Tibial nerve (tissue), 4 donors: ENCODE results near the gene DEK. TPM values are rescaled to one million over a fixed set of nuclear protein-coding genes. Genes with fewer than 3 reads are reported as not detected.
"Not testable (repeated sequence)": the region's sequence is repeated elsewhere in the genome, so short reads cannot be mapped to it uniquely, and the experiment has no call there.

ENCODE experiments used
- DNase-seq, 2 donors: peaks; one replicate each; pipeline ENCODE4 v3.0.0-alpha.2; 2019; ENCODE audit warnings: low spot score in 2 of 2
- H3K27ac ChIP-seq, 4 donors: fragments of 200-600 bp; sonication (generic) in 3 of 4; one replicate each; pipeline ENCODE4 v1.5.1; 2017 to 2019; ENCODE audit warnings: mild to moderate bottlenecking in 1 of 4
- H3K27me3 ChIP-seq, 2 donors: fragments of 200-600 bp; sonication (generic) in 1 of 2; one replicate each; pipeline versions ENCODE4 v1.5.1 to v1.6.0; 2017 to 2019
- H3K36me3 ChIP-seq, 3 donors: fragments of 200-600 bp; sonication (generic); one replicate each; pipeline ENCODE4 v1.5.1; 2018 to 2019
- H3K4me1 ChIP-seq, 4 donors: fragments of 200-600 bp; sonication (generic) in 3 of 4; one replicate each; pipeline ENCODE4 v1.5.1; 2017 to 2019
- H3K4me3 ChIP-seq, 4 donors: fragments of 200-600 bp; sonication (generic) in 3 of 4; one replicate each; pipeline ENCODE4 v1.5.1; 2017 to 2019; ENCODE audit warnings: mild to moderate bottlenecking in 1 of 4, moderate library complexity in 1 of 4
- H3K9me3 ChIP-seq, 4 donors: fragments of 200-600 bp; sonication (generic) in 3 of 4; one replicate each; pipeline ENCODE4 v1.5.1; 2017 to 2019
- CTCF ChIP-seq, 5 experiments: fragments of 200-600 bp in 3 of 5; fragments of 450-650 bp in 2 of 5; sonication (generic) in 3 of 5; IDR thresholded peaks; one replicate each; pipeline ENCODE4 v1.5.1; 2016 to 2019; ENCODE audit warnings: antibody characterized with exemption in 5 of 5, mild to moderate bottlenecking in 3 of 5, moderate library complexity in 2 of 5
- EP300 ChIP-seq, 2 donors: sonication (generic); formaldehyde crosslinking; IDR thresholded peaks; one replicate each; pipeline ENCODE4 v1.6.1; 2017; ENCODE audit warnings: antibody characterized with exemption in 2 of 2, mild to moderate bottlenecking in 1 of 2
- POLR2A ChIP-seq, 2 donors: fragments of 450-650 bp; IDR thresholded peaks; one replicate each; pipeline ENCODE4 v1.6.1; 2017; ENCODE audit warnings: antibody characterized with exemption in 2 of 2, mild to moderate bottlenecking in 2 of 2, moderate library complexity in 2 of 2
- WGBS, 2 donors: methylation state at CpG; one replicate each; pipeline ENCODE4 v1.1.5; 2018; 5-methylcytosine and 5-hydroxymethylcytosine counted together
- total RNA-seq, 4 donors: library from RNA; depleted of rRNA; stranded (reverse); fragments of >200 nt; gene quantifications; one replicate each; pipeline ENCODE4 v1.1.0, GENCODE V29; 2016

Gene DEK
- total RNA-seq, 4 donors from 2014 or later, result 112 to 147 (median 123) TPM

GRCh38 chr6:18228590-18228989, 35.7 kb downstream of the DEK start:
- not testable (repeated sequence) for H3K27me3 ChIP-seq, H3K27ac ChIP-seq, H3K4me1 ChIP-seq, H3K4me3 ChIP-seq, DNase-seq
- H3K9me3 ChIP-seq, result peaks cover 0 to 49% (median 10%) of the 10 kb centered on the region in 4 donors
- WGBS, 2 donors, result 96 to 99% methylated on average over 14 of the region's 14 CpGs
- peaks cover 0 to 85% (median 10%) of the 10 kb centered on the region in 3 donors for H3K36me3 ChIP-seq

- not testable (repeated sequence) for H3K4me1 ChIP-seq, H3K27ac ChIP-seq, DNase-seq, H3K4me3 ChIP-seq, H3K27me3 ChIP-seq
- WGBS, 2 donors, result 95% methylated on average over 9 of the region's 9 CpGs
- peaks cover 0 to 40% (median 6%) of the 10 kb centered on the region in 4 donors for H3K9me3 ChIP-seq
- peaks cover 0 to 78% (median 10%) of the 10 kb centered on the region in 3 donors for H3K36me3 ChIP-seq
Observed at GRCh38 chr6:18227166-18227565, 37.2 kb downstream of the DEK start.

- H3K4me3 ChIP-seq, DNase-seq, H3K27me3 ChIP-seq, H3K4me1 ChIP-seq, H3K27ac ChIP-seq: not testable (repeated sequence)
- H3K36me3 ChIP-seq, result peaks cover 0 to 78% (median 10%) of the 10 kb centered on the region in 3 donors
- H3K9me3 ChIP-seq, result peaks cover 0 to 35% (median 4%) of the 10 kb centered on the region in 4 donors
- 76 to 79% methylated on average over 5 of the region's 5 CpGs for WGBS, 2 donors
Observed at GRCh38 chr6:18226451-18227105, 37.8 kb downstream of the DEK start.

GRCh38 chr6:18221288-18221615, 43.1 kb downstream of the DEK start:
- DNase-seq, result no peak
- TF ChIP-seq CTCF (IDR thresholded peaks at IDR 0.05), result no peak
- TF ChIP-seq POLR2A (IDR thresholded peaks at IDR 0.05), result no peak
- no peak for TF ChIP-seq EP300 (IDR thresholded peaks at IDR 0.05)
- no peaks in the 10 kb centered on the region for H3K27me3 ChIP-seq
- 92% methylated on average over 4 of the region's 4 CpGs for WGBS, 2 donors
- no peaks in the 10 kb centered on the region for H3K9me3 ChIP-seq
- no peak overlapping the region for H3K4me3 ChIP-seq
- H3K4me1 ChIP-seq, result no peaks in the 10 kb centered on the region
- H3K36me3 ChIP-seq, result peaks cover 0 to 72% (median 2%) of the 10 kb centered on the region in 3 donors
- no peak overlapping the region for H3K27ac ChIP-seq

GRCh38 chr6:18219591-18219990, 44.7 kb downstream of the DEK start:
- Histone ChIP-seq H3K9me3 (no peaks in the 10 kb centered on the region), H3K27me3 (no peaks in the 10 kb centered on the region), H3K4me1 (no peaks in the 10 kb centered on the region), H3K27ac (no peak overlapping the region), H3K4me3 (no peak overlapping the region), H3K36me3 (peaks cover 0 to 74% (median 2%) of the 10 kb centered on the region in 3 donors)
- TF ChIP-seq CTCF (IDR thresholded peaks at IDR 0.05) (no peak), EP300 (IDR thresholded peaks at IDR 0.05) (no peak), POLR2A (IDR thresholded peaks at IDR 0.05) (no peak)
- WGBS, 2 donors, result 36 to 42% methylated on average over 7 of the region's 7 CpGs
- DNase-seq, result no peak

- Histone ChIP-seq H3K27me3 (no peaks in the 10 kb centered on the region), H3K4me3 (no peak overlapping the region), H3K9me3 (no peaks in the 10 kb centered on the region), H3K36me3 (peaks cover 0 to 84% (median 2%) of the 10 kb centered on the region in 3 donors), H3K27ac (no peak overlapping the region), H3K4me1 (no peaks in the 10 kb centered on the region)
- no peak for DNase-seq
- no peak for TF ChIP-seq POLR2A (IDR thresholded peaks at IDR 0.05)
- 90 to 100% methylated on average over 3 of the region's 3 CpGs for WGBS, 2 donors
Observed at GRCh38 chr6:18218233-18218632, 46.1 kb downstream of the DEK start.

GRCh38 chr6:18216411-18216810, 47.9 kb downstream of the DEK start:
- H3K9me3 ChIP-seq, result no peaks in the 10 kb centered on the region
- no peak for DNase-seq

More at GRCh38 chr6:18216411-18216810, 47.9 kb downstream of the DEK start:
- no peaks in the 10 kb centered on the region for H3K4me1 ChIP-seq
- no peak overlapping the region for H3K27ac ChIP-seq
- no peak for TF ChIP-seq EP300 (IDR thresholded peaks at IDR 0.05)
- TF ChIP-seq POLR2A (IDR thresholded peaks at IDR 0.05), result no peak
- TF ChIP-seq CTCF (IDR thresholded peaks at IDR 0.05), result no peak
- H3K27me3 ChIP-seq, result no peaks in the 10 kb centered on the region
- WGBS, 2 donors, result 87% methylated on average over 7 of the region's 7 CpGs
- H3K4me3 ChIP-seq, result no peak overlapping the region
- peaks cover 0 to 89% (median 2%) of the 10 kb centered on the region in 3 donors for H3K36me3 ChIP-seq
